SK-MEL-5 (cell line): ENCODE measurements around the gene OR51I2. TPM values are rescaled to one million over a fixed set of nuclear protein-coding genes. Genes with fewer than 3 reads are reported as not detected.

Source experiments
- DNase-seq: peaks from one replicate; pipeline ENCODE4 v3.0.0-alpha.2; 2016; ENCODE audit warnings: low read depth, low spot score
- in situ Hi-C: cut with HindIII; loops from 2 replicates; pipeline ENCODE4 v1.10.0; 2016; ENCODE audit warnings: low sequenced_read_pairs, high pct_unique_total_duplicates, low pct_unique_long_range_greater_than_20kb
- total RNA-seq: library from RNA; depleted of rRNA; stranded (reverse); fragments of >200 nt; shearing (Covaris generic); gene quantifications from 2 replicates; pipeline ENCODE4 v1.2.3, GENCODE V29; 2014; rRNA removed

OR51I2 gene
- total RNA-seq, 1 experiment from 2014 or later: not detected

DNA sequence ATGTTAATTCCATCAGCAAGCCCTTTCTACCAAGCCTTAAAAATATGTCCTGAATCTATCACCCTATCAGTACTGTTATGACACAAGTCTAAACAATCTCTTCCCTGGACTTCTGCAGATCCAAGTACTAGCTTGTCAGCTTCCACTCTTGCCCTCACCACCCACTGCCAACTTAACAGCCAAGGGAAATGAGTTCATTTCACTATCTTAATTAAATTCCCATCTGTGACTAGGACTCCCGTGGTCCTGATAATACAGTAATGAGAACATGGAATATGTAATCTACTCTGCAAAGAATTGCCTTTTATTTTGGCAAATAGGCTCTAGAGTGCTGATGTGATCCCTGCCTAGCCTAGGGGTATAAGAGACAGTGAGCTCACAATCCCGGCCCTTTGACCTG is 50.5 kb downstream of the OR51I2 start:
- in situ Hi-C loops: no loop called here
- no peak for DNase-seq

GRCh38 chr11:5500393-5500801 is 51.3 kb downstream of the OR51I2 start:
- DNase-seq: no peak
- in situ Hi-C loops: no loop called here

DNA sequence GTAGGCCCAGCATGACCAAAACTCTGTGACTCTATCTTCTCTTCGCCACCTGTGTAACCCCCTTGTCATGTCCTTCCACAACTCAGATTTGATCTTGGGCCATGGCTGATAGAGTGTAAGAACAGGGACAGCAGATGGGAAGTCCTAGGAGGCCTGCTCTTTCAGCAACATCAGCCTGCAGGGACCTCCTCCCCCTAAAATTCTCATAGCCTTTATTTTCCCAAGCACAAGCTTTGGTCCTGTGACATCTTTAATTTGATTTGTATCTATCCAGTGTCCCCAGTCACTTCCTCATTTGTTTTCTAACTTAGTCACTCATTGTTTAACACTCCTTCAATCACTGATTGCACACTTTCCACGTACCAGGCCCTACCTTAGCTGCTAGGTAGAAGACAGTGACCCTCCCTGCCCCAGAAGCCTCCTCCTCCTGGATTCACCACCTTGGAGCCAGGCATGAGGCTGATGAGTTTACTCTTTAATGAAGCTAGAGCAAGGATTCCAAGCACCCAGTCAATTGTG is 55.3 kb downstream of the OR51I2 start:
- in situ Hi-C loops: no loop called here
- no peak for DNase-seq

DNA sequence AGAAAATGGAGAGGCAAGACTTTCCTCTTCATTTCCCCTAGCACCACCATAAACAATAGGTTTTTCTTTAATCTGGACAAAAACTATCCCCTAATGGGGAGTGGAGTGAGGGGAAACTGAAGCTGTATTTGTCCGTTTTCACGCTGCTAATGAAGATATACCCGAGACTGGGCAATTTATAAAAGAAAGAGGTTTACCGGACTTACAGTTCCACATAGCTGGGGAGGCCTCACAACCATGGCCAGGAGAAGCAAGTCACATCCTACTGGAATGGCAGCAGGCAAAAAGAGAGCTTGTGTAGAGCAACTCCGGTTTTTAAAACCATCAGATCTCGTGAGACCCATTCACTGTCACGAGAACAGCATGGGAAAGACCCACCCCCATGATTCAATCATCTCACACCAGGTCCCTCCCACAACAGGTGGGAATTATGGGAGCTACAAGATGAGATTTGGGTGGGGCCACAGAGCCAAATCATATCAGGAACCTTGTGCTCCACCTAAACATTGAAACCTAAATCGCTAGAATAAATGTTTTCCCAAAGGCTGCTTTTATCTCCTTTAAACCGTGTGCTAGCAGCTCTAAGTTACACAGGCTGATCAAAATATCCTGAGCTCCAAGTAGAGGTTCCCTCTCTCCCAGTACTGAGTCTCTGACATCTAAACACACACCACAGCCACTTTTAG is 56.4 kb downstream of the OR51I2 start:
- in situ Hi-C loops: no loop called here
- peak; percentile 66 for DNase-seq

Other genes starting within 250 kb of the OR51I2 start
- gene OR51V1, start 248.6 kb upstream of the OR51I2 start, total RNA-seq: not detected in 2 replicates
- gene HBB, start 222.3 kb upstream of the OR51I2 start, total RNA-seq: not detected in 2 replicates
- gene HBD, start 214.8 kb upstream of the OR51I2 start, total RNA-seq: not detected in 2 replicates
- gene HBG1, start 199.5 kb upstream of the OR51I2 start, total RNA-seq: not detected in 2 replicates
- 1.4 and 4.4 TPM in 2 replicates for gene HBG2, start 194.5 kb upstream of the OR51I2 start, total RNA-seq
- 21.8 and 22.2 TPM in 2 replicates for gene HBE1, start 179.4 kb upstream of the OR51I2 start, total RNA-seq
- 9.0 and 10.7 TPM in 2 replicates for gene OR51B4, start 147.4 kb upstream of the OR51I2 start, total RNA-seq
- gene OR51B2, start 125.0 kb upstream of the OR51I2 start, total RNA-seq: 0.53 and 0.83 TPM in 2 replicates
- 15.1 and 15.8 TPM in 2 replicates for gene OR51B5, start 105.8 kb upstream of the OR51I2 start, total RNA-seq
- not detected in 2 replicates for gene OR51B6, start 97.8 kb upstream of the OR51I2 start, total RNA-seq
- not detected in 2 replicates for gene OR51M1, start 65.5 kb upstream of the OR51I2 start, total RNA-seq
- gene OR51Q1, start 27.2 kb upstream of the OR51I2 start, total RNA-seq: not detected in 2 replicates
- gene OR51I1, start 7.8 kb upstream of the OR51I2 start, total RNA-seq: 0.63 TPM in 1 of 2 replicates, not detected in the other
- not detected in 2 replicates for gene OR52D1, start 39.4 kb downstream of the OR51I2 start, total RNA-seq
- gene UBQLN3, start 60.6 kb downstream of the OR51I2 start, total RNA-seq: not detected in 2 replicates
- gene UBQLNL, start 67.4 kb downstream of the OR51I2 start, total RNA-seq: not detected in 2 replicates
- gene OR52H1, start 99.2 kb downstream of the OR51I2 start, total RNA-seq: not detected in 2 replicates
- gene OR52B6, start 131.6 kb downstream of the OR51I2 start, total RNA-seq: not detected in 2 replicates
- gene TRIM6, start 147.3 kb downstream of the OR51I2 start, total RNA-seq: 9.8 and 11.6 TPM in 2 replicates
- gene TRIM34, start 175.7 kb downstream of the OR51I2 start, total RNA-seq: 13.2 and 13.3 TPM in 2 replicates
- 18.6 and 21.1 TPM in 2 replicates for gene TRIM5, start 235.8 kb downstream of the OR51I2 start, total RNA-seq
- 3.9 TPM in 2 replicates for gene TRIM22, start 240.5 kb downstream of the OR51I2 start, total RNA-seq